K562 (cell line): ENCODE measurements around the gene SERPIND1. TPM values are rescaled to one million over a fixed set of nuclear protein-coding genes. Genes with fewer than 3 reads are reported as not detected.
A peak's percentile ranks its signal among the peaks of the same experiment; 100 is the strongest.

ENCODE experiments used
- CBFA2T3 ChIP-seq: fragments of 450-650 bp; IDR thresholded peaks from 2 replicates; pipeline ENCODE4 v1.6.1; 2017
- CREB1 ChIP-seq, 2 experiments: sonication (generic) in 1 of 2; formaldehyde crosslinking in 1 of 2; IDR thresholded peaks; 2 replicates each; pipeline versions ENCODE4 v1.6.1 to v1.8.0; 2012 to 2022; ENCODE audit warnings: inconsistent platforms in 1 of 2, mild to moderate bottlenecking in 1 of 2, missing genetic modification reagents in 1 of 2, moderate library complexity in 1 of 2
- ELF1 ChIP-seq: fragments of 200-800 bp; sonication (Bioruptor generic); IDR thresholded peaks from 2 replicates; pipeline ENCODE4 v1.6.1; 2016; ENCODE audit warnings: missing genetic modification characterization, missing compliant biosample characterization
- GATA2 ChIP-seq: sonication (generic); formaldehyde crosslinking; IDR thresholded peaks from 2 replicates; pipeline ENCODE4 v1.4.0; 2020; ENCODE audit warnings: mild to moderate bottlenecking, missing genetic modification reagents
- KAT7 ChIP-seq: sonication (generic); formaldehyde crosslinking; IDR thresholded peaks from 2 replicates; pipeline ENCODE4 v1.8.0; 2022; ENCODE audit warnings: missing genetic modification reagents, mild to moderate bottlenecking, borderline replicate concordance
- KDM2B ChIP-seq: fragments of 250-450 bp; sonication (Bioruptor Pico); IDR thresholded peaks from 2 replicates; pipeline ENCODE4 v1.8.0; 2021; ENCODE audit warnings: mild to moderate bottlenecking, moderate library complexity
- MXI1 ChIP-seq: IDR thresholded peaks from 2 replicates; pipeline ENCODE4 v1.6.1; 2011; ENCODE audit warnings: low read depth, mild to moderate bottlenecking, improper control_type of control experiment, low read length
- NCOA1 ChIP-seq: fragments of 450-650 bp; IDR thresholded peaks from 2 replicates; pipeline ENCODE4 v1.6.1; 2016; ENCODE audit warnings: low read depth
- NEUROD1 ChIP-seq: fragments of 150-350 bp; IDR thresholded peaks from 2 replicates; pipeline ENCODE4 v1.6.1; 2014; ENCODE audit warnings: borderline replicate concordance, low read length, low read depth; ENCODE audit not compliant: partially characterized antibody
- NFE2 ChIP-seq: IDR thresholded peaks from 2 replicates; pipeline ENCODE4 v1.6.1; 2014; ENCODE audit warnings: antibody characterized with exemption, low read depth
- RBBP5 ChIP-seq: fragments of 200-600 bp; sonication (generic); IDR thresholded peaks from 2 replicates; pipeline ENCODE4 v1.6.1; 2012; ENCODE audit warnings: borderline replicate concordance, mild to moderate bottlenecking, low read length, control low read depth, inconsistent platforms; ENCODE audit not compliant: insufficient read depth, poor library complexity, severe bottlenecking
- RUNX1 ChIP-seq: sonication (generic); IDR thresholded peaks from 2 replicates; pipeline ENCODE4 v1.6.1; 2016; ENCODE audit warnings: antibody characterized with exemption, low read depth
- SOX6 ChIP-seq: fragments of 450-650 bp; IDR thresholded peaks from 2 replicates; pipeline ENCODE4 v1.6.1; 2014; ENCODE audit warnings: mild to moderate bottlenecking
- TARDBP ChIP-seq: fragments of 450-650 bp; IDR thresholded peaks from 2 replicates; pipeline ENCODE4 v1.6.1; 2016
- THRAP3 ChIP-seq: fragments of 450-650 bp; IDR thresholded peaks from 2 replicates; pipeline ENCODE4 v1.6.1; 2016; ENCODE audit warnings: mild to moderate bottlenecking, inconsistent platforms, borderline replicate concordance
- ZNF175 ChIP-seq: fragments of 200-800 bp; sonication (Bioruptor generic); IDR thresholded peaks from 2 replicates; pipeline ENCODE4 v1.6.1; 2016; ENCODE audit warnings: low read depth, mild to moderate bottlenecking, missing genetic modification characterization, missing compliant biosample characterization
- ZNF217 ChIP-seq: sonication (generic); formaldehyde crosslinking; IDR thresholded peaks from 2 replicates; pipeline ENCODE4 v1.8.0; 2022; ENCODE audit warnings: mild to moderate bottlenecking, missing genetic modification reagents
- ZNF347 ChIP-seq: fragments of 450-650 bp; formaldehyde crosslinking; IDR thresholded peaks from 2 replicates; pipeline ENCODE4 v1.4.0; 2020; ENCODE audit warnings: low read depth, mild to moderate bottlenecking, moderate library complexity
- ZNF699 ChIP-seq: fragments of 250-450 bp; sonication (Bioruptor Pico); IDR thresholded peaks from 2 replicates; pipeline ENCODE4 v1.8.0; 2021; ENCODE audit warnings: mild to moderate bottlenecking, moderate library complexity; ENCODE audit not compliant: insufficient replicate concordance
- ZNF764 ChIP-seq: fragments of 250-450 bp; sonication (Bioruptor Pico); IDR thresholded peaks from 2 replicates; pipeline ENCODE4 v1.4.0; 2020; ENCODE audit warnings: low read depth, mild to moderate bottlenecking, moderate library complexity
- ZNF778 ChIP-seq: fragments of 450-650 bp; formaldehyde crosslinking; IDR thresholded peaks from 2 replicates; pipeline ENCODE4 v1.4.0; 2020; ENCODE audit warnings: mild to moderate bottlenecking, moderate library complexity
- polyA plus RNA-seq, 8 experiments: library from polyadenylated mRNA; depleted of rRNA in 4 of 8; stranded (reverse) in 5 of 8; unstranded in 3 of 8; fragments of >200 nt; fragmentation: Nextera tagmentation in 2 of 8; fragmentation: Illumina TruSeq in 1 of 8; extraction: Ambion mirVana in 2 of 8; extraction: Trizol in 1 of 8; gene quantifications; 2 replicates each; pipeline versions ENCODE4 v1.2.1 to v1.2.3, GENCODE V29; 2011 to 2014; ENCODE audit warnings: inconsistent platforms in 1 of 8, missing spikeins in 1 of 8
- total RNA-seq, 7 experiments: library from RNA; depleted of rRNA in 6 of 7; stranded (reverse); fragments of >200 nt in 6 of 7; fragmentation: Illumina TruSeq in 2 of 7; extraction: Trizol in 2 of 7; gene quantifications; 2 replicates each; pipeline versions ENCODE4 v1.2.1 to v1.2.3, GENCODE V29; 2011 to 2021; ENCODE audit warnings: low replicate concordance in 1 of 7
- TF ChIP-seq, protein P1 (sequence below): sonication (generic); formaldehyde crosslinking; IDR thresholded peaks from 2 replicates; pipeline ENCODE4 v1.8.0; 2022; ENCODE audit warnings: missing genetic modification reagents, mild to moderate bottlenecking, moderate library complexity, borderline replicate concordance
- TF ChIP-seq, protein P2 (sequence below): fragments of 450-650 bp; formaldehyde crosslinking; IDR thresholded peaks from 2 replicates; pipeline ENCODE4 v1.4.0; 2020; ENCODE audit warnings: mild to moderate bottlenecking, mixed read lengths
- TF ChIP-seq, protein P3 (sequence below): fragments of 250-450 bp; sonication (Bioruptor Pico); IDR thresholded peaks from 2 replicates; pipeline ENCODE4 v1.5.0; 2021; ENCODE audit warnings: mild to moderate bottlenecking, borderline replicate concordance

The SERPIND1 gene
- total and polyA plus RNA-seq, 9 of the 15 experiments (the other 6 are each of a cell fraction or from before 2014, with no cell fraction given): 0.04 to 0.11 (median 0.09) TPM; not detected in 6

DNA sequence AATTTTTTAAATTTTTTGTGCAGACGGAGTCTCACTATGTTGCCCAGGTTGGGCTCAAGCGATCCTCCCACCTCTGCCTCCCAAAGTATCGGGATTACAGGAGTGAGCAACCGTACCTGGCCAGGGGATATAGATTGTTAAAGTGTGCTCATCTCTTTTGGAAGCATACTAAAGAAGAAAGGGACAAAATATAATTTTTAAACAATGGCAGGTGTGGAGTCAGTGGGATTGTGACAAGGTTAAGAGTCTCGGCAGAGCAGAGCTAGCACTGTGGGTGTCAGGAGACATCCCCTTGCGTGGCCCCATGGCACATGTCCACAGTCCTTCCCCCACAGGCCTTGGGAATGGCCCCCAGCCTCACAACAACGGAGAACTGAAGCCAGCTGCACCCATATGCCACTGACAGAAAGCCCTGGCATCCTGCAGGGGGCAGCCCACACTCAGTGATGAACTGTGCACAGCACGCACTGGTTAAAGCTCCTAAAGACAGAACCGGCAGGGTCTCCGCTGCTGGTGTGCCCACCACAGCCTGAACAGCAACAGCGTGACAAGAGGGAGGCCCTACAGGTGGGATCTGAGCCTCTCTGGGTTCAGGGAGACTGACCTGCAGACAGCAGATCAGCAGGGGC is 29.9 kb downstream of the SERPIND1 start (continued):
- TF ChIP-seq KAT7 (CRISPR knock-in tag) (no peak), MXI1 (no peak), NFE2 (0 out of 2 replicates have a peak, but pooled peaks have one; percentile 1), ZNF175 (CRISPR knock-in tag) (no peak), CBFA2T3 (no peak), KDM2B (CRISPR knock-in tag) (no peak), NCOA1 (no peak), SOX6 (peak; percentile 9; the same call in 1 of the 2 replicates), NEUROD1 (peak; percentile 52), TARDBP (peak; percentile 90), ELF1 (tag) (no peak), GATA2 (no peak), CREB1 (IDR thresholded peaks at IDR 0.05) (no peak), CREB1 (CRISPR knock-in tag; IDR thresholded peaks at IDR 0.05) (no peak), ZNF764 (no peak), ZNF778 (CRISPR knock-in tag) (no peak), RUNX1 (no peak), RBBP5 (no peak), THRAP3 (no peak), ZNF699 (CRISPR knock-in tag) (no peak), ZNF217 (CRISPR knock-in tag) (no peak), ZNF347 (CRISPR knock-in tag) (no peak)
- TF ChIP-seq, protein P1, sequence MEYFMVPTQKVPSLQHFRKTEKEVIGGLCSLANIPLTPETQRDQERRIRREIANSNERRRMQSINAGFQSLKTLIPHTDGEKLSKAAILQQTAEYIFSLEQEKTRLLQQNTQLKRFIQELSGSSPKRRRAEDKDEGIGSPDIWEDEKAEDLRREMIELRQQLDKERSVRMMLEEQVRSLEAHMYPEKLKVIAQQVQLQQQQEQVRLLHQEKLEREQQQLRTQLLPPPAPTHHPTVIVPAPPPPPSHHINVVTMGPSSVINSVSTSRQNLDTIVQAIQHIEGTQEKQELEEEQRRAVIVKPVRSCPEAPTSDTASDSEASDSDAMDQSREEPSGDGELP (CRISPR knock-in tag): peak; percentile 82; the same call in 1 of the 2 replicates
- TF ChIP-seq, protein P2, sequence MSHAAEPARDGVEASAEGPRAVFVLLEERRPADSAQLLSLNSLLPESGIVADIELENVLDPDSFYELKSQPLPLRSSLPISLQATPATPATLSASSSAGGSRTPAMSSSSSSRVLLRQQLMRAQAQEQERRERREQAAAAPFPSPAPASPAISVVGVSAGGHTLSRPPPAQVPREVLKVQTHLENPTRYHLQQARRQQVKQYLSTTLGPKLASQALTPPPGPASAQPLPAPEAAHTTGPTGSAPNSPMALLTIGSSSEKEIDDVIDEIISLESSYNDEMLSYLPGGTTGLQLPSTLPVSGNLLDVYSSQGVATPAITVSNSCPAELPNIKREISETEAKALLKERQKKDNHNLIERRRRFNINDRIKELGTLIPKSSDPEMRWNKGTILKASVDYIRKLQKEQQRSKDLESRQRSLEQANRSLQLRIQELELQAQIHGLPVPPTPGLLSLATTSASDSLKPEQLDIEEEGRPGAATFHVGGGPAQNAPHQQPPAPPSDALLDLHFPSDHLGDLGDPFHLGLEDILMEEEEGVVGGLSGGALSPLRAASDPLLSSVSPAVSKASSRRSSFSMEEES (CRISPR knock-in tag): no peak
- TF ChIP-seq, protein P3, sequence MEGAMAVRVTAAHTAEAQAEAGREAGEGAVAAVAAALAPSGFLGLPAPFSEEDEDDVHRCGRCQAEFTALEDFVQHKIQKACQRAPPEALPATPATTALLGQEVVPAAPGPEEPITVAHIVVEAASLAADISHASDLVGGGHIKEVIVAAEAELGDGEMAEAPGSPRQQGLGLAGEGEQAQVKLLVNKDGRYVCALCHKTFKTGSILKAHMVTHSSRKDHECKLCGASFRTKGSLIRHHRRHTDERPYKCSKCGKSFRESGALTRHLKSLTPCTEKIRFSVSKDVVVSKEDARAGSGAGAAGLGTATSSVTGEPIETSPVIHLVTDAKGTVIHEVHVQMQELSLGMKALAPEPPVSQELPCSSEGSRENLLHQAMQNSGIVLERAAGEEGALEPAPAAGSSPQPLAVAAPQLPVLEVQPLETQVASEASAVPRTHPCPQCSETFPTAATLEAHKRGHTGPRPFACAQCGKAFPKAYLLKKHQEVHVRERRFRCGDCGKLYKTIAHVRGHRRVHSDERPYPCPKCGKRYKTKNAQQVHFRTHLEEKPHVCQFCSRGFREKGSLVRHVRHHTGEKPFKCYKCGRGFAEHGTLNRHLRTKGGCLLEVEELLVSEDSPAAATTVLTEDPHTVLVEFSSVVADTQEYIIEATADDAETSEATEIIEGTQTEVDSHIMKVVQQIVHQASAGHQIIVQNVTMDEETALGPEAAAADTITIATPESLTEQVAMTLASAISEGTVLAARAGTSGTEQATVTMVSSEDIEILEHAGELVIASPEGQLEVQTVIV (CRISPR knock-in tag): no peak
